ENCODE results near the gene ATP4B. TPM values are rescaled to one million over a fixed set of nuclear protein-coding genes. Genes with fewer than 3 reads are reported as not detected.
"Not testable (repeated sequence)": the region's sequence is repeated elsewhere in the genome, so short reads cannot be mapped to it uniquely, and the experiment has no call there.

Gene ATP4B
- total RNA-seq, 1 donor from 2014 or later: not detected

DNA sequence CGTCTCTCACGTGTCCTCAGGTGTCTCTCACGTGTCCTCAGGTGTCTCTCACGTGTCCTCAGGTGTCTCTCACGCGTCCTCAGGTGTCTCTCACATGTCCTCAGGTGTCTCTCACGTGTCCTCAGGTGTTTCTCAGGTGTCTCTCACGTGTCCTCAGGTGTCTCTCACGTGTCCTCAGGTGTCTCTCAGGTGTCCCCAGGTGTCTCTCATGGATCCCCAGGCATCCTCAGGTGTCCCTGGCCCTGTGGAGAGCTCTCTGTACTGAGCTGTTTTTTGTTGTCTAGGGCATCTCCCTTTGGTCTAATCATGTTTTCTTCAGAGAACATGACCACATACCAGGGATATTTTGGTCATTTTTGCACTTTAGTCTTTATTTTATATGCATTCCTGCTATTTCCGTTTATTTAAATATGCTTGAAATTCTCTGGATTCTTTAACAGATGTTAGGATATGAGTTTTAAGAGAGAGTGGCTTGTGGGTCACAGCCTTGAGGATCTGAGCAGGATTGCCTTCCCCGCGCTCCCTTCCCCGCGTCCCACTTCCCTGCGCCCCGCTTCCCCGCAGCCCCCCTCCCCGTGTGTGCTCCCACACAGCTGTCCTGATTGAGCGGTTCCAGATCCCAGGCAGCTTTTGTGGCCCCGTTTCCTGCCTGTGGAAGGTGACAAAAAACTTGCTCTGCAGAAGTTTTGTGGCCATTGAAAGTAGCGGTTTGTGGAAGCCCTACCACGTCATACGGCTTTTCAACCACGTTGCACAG, 31.9 kb downstream of the ATP4B start:
- DNase-seq (ENCODE audit: low read depth): no peak

DNA sequence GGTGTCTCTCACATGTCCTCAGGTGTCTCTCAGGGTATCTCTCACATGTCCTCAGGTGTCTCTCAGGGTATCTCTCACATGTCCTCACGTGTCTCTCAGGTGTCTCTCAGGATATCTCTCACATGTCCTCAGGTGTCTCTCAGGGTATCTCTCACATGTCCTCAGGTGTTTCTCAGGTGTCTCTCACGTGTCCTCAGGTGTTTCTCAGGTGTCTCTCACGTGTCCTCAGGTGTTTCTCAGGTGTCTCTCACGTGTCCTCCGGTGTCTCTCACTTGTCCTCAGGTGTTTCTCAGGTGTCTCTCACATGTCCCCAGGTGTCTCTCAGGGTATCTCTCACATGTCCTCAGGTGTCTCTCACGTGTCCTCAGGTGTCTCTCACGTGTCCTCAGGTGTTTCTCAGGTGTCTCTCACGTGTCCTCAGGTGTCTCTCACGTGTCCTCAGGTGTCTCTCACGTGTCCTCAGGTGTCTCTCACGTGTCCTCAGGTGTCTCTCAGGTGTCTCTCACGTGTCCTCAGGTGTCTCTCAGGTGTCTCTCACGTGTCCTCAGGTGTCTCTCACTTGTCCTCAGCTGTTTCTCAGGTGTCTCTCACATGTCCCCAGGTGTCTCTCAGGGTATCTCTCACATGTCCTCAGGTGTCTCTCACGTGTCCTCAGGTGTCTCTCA, 33.2 kb downstream of the ATP4B start:
- not testable (repeated sequence) for DNase-seq (ENCODE audit: low read depth)

DNA sequence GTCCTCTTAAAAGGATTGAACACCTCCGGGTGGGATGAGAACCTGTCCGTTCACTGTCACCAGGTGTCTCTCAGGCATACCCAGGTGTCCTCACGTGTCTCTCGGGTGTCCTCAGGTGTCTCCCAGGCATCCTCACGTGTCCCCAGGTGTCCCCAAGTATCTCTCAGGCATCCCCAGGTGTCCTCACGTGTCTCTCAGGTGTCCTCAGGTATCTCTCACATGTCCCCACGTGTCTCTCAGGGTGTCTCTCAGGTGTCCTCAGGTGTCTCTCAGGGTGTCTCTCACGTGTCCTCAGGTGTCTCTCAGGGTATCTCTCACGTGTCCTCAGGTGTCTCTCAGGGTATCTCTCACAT, 33.8 kb downstream of the ATP4B start:
- no peak for DNase-seq (ENCODE audit: low read depth)

DNA sequence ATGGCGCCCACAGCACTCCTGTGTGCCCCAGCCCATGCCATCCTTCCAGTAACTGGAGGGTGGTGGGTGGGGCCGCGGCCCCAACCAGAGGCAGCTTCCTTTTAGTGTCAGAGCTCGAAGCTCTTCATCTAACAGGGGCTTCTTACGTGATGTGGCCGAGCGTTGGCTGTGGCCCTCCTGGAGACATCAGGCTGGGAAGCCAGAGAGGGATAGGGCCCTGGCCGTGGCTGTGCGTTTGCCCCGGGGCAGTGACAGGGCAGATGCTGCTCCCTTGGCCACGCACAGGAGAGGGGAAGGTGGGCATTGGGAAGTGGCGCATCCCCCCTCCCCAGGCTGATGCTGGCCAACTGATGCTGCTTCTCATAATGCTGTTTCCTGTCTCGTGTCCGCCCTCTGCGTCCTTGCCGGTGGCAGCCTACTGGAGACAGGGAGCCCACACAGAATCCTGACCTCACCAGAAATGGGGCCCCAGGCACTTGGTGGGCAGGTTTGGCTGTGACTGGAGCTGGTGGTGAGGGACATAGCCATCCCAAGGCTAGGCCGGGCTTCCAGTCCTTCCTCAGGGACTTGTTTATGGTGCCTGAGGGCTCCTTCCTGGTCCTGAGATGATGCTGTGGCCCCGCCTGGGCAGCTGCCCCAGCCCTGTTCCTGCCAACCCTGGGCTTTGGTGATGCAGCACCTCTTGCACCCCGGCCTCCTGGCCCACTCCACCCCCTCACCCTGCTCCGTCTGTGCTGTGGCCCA, 34.3 kb downstream of the ATP4B start:
- DNase-seq (ENCODE audit: low read depth): no peak

DNA sequence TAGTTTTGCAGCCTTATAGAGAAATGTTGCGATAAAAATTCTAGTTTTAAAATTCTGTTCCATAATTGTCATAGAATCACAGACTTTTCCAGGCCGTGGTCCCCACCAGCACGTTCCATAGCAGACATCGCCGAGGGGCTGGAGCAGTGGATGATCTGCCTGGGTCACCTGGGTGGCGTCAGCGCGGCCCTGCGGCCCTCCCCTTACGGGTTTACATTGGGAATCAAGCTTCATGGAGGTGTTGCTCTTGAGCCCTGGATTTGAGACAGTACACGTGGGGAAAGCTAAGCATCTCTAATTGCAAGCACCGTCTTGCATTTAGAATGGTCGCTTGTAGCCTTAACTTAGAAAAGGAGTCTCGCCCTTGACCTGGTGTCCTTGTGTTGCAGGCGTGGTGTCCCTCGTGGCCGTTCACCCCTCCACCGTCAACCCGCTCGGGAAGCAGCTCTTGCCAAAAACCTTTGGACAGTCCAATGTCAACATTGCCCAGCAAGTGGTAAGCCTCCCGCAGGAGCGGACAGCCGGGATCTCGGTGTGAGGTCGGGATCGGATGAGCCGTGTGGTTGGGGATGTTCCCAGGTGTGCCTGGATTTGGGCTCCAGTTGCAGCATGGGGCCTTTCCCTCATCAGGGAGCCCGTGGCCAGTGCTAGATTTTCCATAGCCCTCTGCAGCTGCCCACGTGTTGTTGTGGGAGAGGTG, 35.1 kb downstream of the ATP4B start:
- no peak for DNase-seq (ENCODE audit: low read depth)

DNA sequence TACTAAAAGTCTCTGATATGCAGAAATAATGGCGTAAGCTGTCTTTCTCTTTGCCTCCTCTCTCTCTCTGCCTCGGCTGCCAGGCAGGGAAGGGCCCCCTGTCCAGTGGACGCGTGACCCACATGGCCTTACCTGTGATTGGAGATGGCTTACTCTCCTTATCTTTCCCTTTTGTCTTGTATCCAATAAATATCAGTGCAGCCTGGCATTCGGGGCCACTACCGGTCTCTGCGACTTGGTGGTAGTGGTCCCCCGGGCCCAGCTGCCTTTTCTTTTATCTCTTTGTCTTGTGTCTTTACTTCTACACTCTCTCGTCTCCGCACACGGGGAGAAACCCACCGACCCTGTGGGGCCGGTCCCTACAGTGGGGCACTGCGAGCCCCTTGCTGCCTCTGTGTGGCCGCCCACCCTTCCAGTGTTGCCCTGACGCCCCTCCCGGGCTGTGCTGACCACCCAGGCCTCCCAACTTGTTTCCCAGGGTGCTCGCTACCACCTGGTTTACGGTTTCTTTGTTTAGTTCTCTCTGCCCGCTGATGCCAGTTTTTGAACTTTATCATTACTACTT, 35.9 kb downstream of the ATP4B start:
- DNase-seq (ENCODE audit: low read depth): not testable (repeated sequence)

DNA sequence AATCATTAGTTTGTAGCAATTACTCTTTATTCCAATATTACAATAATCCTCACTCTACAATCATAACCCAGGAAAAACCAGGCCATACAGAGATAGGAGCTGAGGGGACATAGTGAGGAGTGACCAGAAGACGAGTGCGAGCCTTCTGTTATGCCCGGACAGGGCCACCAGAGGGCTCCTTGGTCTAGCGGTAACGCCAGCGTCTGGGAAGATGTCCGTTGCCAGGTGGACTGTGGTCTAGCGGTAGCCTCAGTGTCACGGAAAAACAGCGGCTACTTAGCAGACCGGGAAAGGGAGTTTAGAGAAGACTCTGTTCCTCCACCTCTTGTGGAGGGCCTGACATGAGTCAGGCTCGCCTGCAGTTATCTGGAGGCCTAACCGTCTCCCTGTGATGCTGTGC, 36.5 kb downstream of the ATP4B start:
- peak; percentile 12 for DNase-seq (ENCODE audit: low read depth)

DNA sequence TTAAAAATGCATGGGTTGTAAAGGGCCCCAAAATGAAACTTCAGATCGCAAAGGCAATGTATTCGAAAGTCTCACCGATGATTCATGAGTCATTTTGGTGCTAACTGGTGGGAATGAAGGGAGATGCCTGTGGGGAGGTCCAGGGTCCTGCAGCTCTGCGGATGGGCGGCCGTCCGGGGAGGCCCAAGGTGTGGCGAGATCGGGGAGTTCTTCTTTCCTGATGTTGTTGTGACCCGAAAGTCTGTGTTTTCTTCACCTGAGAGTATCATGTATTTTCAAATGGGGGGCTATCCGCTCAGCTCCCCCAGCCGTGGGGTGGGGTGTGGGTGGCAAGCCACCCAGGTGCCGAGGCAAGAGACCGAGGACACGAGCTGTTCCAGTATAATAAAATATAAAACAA, 37.0 kb downstream of the ATP4B start:
- no peak for DNase-seq (ENCODE audit: low read depth)

DNA sequence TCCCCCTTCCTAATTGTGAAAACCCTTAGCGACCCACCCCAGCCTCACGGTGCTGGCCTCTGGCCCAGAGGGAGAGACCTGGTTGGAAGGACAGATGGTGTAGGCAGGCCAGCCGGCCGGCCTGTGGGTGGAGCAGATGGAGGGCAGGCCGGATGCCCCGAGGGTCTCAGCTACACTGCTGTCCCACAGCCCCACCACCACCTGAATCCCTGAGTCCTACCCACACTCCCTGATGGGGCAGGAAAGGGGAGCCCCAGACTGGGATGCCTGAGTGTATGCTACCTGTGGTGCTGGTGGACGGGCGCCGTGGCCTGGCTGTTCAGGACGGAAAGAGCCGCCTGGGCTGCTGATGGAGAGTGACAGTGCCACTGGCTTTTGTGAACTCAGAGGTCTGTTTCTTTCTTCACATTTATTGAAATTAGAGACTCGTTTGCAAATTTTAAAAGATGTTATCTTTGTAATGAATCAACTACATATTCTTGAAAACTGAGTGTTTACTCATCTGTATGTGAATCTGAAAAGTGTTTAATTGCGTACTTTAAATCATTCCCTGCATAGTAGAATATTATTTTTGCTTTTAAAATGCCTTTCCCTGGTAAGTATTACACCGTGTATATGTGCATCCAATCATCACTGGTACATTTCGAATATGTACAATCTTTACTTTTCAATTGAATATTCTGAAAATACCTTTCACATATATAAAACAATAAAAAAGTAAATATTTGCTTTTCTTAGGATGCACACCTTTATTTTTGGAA, 37.8 kb downstream of the ATP4B start:
- DNase-seq (ENCODE audit: low read depth): no peak

DNA sequence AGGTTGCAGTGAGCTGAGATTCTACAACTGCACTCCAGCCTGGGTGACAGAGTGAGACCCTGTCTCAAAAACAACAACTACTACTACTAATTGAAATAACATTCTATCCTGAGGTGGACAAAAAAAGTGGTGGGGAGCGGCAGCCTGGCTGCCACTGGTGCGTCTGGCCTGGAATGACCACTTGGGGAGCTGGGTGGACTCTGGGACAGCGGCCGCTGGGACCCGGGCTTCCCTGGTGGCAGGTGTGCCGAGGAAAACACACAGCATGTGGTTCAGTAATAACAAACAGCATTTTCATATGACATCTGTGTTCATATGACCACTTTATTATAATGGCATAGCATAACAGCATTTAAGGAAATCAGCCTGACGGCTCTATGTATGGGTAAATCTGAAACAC, 39.5 kb downstream of the ATP4B start:
- no peak for DNase-seq (ENCODE audit: low read depth)

DNA sequence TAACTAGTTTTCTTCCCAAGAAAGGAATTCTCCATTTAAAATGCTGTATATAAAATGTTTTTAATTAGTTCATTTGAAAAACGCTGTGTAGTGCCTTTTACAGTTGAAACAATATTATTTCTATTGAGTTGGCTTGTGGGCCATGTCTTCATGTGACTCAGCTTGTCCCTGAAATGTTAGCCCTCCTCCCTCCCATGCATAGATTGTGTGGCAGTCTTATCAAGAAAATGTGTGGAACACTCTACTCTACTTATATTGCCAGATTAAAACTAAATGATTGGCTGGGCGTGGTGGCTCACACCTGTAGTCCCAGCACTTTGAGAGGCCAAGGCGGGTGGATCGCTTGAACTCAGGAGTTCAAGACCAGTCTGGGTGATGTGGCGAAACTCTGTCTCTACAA, 40.0 kb downstream of the ATP4B start:
- no peak for DNase-seq (ENCODE audit: low read depth)

DNA sequence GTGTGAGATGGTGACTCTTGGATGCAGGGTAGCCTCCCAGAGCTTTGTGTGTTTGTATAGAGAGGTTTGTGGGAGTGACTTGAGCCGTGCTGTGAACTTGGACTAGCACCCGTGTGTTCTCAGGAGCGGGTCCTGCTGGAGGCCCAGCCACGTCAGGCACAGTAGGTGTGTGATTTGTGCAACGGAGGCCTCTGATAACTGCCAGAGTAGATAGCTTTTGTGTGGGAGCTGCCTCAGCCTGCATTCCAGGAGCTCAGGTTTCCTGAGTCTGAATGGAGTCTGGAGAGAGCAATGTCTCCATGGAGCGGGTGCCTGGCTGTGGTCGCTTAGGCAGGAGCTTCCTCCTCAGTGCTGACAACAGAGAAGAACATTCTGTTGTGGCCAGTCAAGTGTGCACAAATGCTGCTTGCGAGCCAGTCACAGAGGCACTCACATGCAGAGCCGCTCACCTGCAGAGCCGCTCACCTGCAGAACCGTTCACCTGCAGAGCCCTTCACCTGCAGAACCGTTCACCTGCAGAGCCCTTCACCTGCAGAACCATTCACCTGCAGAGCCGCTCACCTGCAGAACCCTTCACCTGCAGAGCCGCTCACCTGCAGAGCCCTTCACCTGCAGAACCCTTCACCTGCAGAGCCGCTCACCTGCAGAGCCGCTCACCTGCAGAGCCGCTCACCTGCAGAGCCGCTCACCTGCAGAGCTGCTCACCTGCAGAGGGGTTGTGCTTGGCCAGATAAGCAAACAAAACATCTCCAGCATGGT, 40.8 kb downstream of the ATP4B start:
- DNase-seq (ENCODE audit: low read depth): peak; percentile 58

DNA sequence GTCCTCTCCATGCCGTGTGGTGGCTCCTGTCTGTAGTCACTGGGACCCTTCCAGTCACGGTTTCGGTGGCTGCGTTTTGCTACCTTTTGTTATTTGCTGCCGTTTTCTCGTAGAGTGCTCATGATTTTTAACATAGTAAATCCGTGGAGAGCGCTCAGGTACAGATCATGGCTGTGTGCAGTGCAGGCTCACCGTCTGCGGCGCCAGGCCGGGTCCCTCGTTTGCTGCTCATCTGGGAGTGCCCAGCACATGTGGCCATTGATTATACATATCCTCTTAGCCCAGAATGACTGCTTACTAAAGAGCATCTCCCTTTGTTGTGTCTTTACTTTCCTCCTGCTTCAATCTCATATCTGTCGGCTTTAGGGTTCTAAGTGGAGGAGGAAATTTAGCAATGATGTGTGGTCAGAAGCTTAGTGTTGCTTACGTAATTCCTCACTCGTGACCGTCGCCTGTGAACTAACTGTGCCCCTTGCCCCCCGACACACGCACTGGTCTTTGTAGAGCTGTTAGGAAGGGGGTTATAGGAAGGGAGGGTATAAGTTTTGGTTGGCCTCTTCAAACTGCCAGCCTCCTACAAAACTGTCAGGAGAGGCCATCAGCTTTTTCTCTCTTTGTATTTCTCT, 41.6 kb downstream of the ATP4B start:
- DNase-seq (ENCODE audit: low read depth): no peak

DNA sequence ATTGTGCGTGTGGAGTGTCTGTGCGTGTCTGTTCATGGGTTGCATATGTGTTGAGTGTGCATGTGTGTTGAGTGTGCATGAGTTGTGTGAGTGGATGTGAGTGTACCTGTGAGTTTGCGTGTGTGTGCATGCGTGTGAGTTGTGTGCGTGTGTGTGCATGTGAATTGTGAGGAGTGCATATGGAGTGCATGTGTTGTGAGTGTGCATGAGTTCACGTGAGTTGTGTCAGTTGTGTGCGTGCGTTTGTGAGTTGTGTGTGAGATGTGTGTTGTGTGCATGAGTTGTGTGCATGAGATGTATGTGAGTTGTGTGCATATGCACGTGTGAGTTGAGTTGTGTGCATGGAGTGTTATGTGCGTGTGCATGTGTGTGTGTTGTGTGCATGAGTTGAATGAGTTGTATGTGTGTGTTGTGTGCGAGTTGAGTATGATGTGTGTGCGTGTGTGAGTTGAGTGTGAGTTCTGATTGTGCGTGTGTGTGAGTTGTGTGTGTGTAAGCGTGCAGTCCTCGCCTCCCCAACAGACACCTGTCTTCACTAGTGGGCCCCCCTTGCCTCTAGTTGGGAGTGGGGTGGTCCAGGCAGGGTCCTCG, 44.1 kb downstream of the ATP4B start:
- DNase-seq (ENCODE audit: low read depth): no peak

DNA sequence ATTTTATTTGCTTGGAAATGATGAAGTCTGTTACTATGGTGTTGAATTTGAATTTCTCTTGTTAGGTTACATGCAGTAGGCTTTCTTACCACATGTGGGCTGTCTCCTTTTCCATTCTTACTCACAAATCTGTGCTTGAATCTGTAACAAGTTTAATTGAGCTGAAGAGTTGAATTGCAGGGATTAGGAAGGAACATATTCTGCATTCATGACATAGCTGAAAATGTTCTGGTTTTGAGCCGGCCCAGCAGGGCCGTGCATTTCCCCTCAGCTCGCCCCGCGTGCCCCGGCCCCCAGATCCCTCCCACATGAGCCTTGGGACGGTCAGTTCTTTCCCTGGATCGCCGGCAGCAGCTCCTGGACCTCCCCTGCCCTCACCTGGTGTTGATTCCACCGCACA, 45.4 kb downstream of the ATP4B start:
- DNase-seq (ENCODE audit: low read depth): no peak

DNA sequence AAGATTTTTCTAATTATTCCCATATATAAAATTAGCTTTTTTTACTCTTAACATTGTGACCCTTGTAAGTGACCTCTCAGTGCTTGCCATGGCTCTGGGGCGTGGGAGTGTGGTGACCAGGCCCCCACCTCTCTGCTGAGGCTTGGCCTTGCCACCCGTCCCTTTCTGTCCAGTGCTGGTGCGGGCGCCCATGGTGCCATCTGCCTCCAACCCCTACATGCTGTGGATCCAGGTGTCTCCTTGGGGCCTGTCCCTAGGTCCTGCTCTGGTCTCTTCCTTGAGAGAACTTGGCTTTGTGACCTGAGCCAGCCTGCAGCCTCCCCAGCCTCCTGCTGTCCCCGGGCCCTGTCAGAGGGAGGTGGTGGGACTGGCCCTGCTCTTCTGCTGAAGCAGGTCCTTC, 46.0 kb downstream of the ATP4B start:
- no peak for DNase-seq (ENCODE audit: low read depth)

DNA sequence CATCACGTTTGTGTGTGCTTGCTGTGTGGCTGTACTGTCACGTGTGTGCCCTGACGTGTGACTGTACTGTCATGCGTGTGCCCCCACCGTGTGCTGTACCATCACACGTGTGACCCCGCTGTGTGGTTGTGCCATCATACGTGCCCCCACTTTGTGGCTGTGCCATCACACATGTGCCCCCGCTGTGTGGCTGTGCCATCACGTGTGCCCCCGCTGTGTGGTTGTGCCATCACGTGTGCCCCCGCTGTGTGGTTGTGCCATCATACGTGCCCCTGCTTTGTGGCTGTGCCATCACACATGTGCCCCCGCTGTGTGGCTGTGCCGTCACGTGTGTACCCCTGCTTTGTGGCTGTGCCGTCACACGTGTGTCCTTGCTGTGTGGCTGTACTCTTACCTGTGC, 47.7 kb downstream of the ATP4B start:
- no peak for DNase-seq (ENCODE audit: low read depth)

DNA sequence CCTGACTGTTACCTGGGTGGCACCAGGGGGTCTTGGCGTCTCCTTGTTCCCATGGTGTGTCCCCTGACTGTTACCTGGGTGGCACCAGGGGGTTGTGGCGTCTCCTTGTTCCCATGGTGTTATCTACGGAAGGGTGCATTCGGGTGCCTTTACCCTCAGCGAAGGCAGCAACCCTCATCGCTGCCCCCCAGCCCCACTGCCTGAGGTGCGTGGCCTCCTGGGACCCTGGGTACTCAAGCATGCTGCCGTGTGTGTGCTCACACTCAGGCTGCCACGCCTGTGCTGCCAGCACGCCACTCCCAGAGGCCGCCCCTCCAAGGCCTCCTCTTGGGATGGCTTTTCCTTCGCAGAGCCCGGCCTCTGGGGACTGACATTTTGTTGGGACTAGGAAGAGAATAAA, 48.4 kb downstream of the ATP4B start:
- DNase-seq (ENCODE audit: low read depth): no peak

DNA sequence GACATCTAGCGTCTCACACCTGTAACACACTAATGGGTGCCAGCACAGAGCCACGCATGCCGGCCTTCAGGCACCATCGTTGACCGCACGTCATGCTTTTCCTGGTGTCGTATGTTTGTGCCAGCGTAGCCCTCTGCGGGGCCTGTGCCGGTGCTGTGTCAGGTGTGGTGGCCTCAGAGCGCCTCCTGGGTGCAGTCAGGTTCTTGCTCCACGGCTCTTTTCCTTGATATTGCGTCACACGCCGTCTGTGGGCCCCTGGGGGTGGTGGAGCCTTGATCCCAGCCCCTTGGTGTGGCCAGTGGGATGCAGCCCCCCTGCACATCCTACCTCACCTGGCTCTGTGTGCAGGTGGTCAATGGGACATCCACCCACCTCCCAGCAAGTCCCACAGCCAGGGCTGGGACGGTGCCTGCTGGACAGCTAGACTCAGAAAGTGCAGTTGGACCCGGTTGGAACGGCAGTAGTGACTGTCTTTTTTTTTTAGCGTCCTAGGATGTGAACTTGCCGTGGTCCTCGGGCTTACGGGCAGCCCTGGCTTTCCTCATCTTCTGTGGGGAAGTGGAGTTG, 48.9 kb downstream of the ATP4B start:
- DNase-seq (ENCODE audit: low read depth): no peak

Data from myocyte (in vitro differentiated cells).